ENCODE data around the gene MAP2K1. TPM values are rescaled to one million over a fixed set of nuclear protein-coding genes. Genes with fewer than 3 reads are reported as not detected.

Gene MAP2K1
- total and polyA plus RNA-seq, 9 of the 15 experiments (the other 6 are each of a cell fraction or from before 2014, with no cell fraction given): 7.5 to 58.3 (median 30.0) TPM

- TF ChIP-seq ZNF354B (CRISPR knock-in tag; IDR thresholded peaks at IDR 0.05) (no peak), NFE2 (IDR thresholded peaks at IDR 0.05; ENCODE audit: low read depth) (no peak), ZNF277 (CRISPR knock-in tag; IDR thresholded peaks at IDR 0.05; ENCODE audit: borderline replicate concordance) (no peak), CREM (IDR thresholded peaks at IDR 0.05; ENCODE audit: low read depth) (peak; percentile 95), NONO (IDR thresholded peaks at IDR 0.05; ENCODE audit: low read depth in 2 of 2, low read length in 1 of 2) (no peak), ZBTB8A (IDR thresholded peaks at IDR 0.05; ENCODE audit: partially characterized antibody) (no peak), HLTF (IDR thresholded peaks at IDR 0.05) (peak; percentile 28; the same call in 1 of the 2 replicates), HMGXB4 (CRISPR knock-in tag; IDR thresholded peaks at IDR 0.05) (no peak), CBX5 (IDR thresholded peaks at IDR 0.05; ENCODE audit: borderline replicate concordance, low read depth) (no peak), IRF1 (CRISPR knock-in tag; IDR thresholded peaks at IDR 0.05; ENCODE audit: borderline replicate concordance) (no peak), POLR2A (conservative IDR thresholded peaks at IDR 0.05) (peak; percentile 98), NR4A1 (CRISPR knock-in tag; IDR thresholded peaks at IDR 0.05) (no peak), NR4A1 (tag; IDR thresholded peaks at IDR 0.05) (no peak), ZNF24 (IDR thresholded peaks at IDR 0.05) (no peak; the same call in 1 of the 2 replicates), SMAD1 (IDR thresholded peaks at IDR 0.05; ENCODE audit: low read depth, low read length, partially characterized antibody) (no peak), RFX7 (CRISPR knock-in tag; IDR thresholded peaks at IDR 0.05) (no peak), FOXK1 (CRISPR knock-in tag; IDR thresholded peaks at IDR 0.05; ENCODE audit: borderline replicate concordance) (no peak)
- TF ChIP-seq, protein P1, sequence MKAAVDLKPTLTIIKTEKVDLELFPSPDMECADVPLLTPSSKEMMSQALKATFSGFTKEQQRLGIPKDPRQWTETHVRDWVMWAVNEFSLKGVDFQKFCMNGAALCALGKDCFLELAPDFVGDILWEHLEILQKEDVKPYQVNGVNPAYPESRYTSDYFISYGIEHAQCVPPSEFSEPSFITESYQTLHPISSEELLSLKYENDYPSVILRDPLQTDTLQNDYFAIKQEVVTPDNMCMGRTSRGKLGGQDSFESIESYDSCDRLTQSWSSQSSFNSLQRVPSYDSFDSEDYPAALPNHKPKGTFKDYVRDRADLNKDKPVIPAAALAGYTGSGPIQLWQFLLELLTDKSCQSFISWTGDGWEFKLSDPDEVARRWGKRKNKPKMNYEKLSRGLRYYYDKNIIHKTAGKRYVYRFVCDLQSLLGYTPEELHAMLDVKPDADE (conservative IDR thresholded peaks at IDR 0.05; ENCODE audit: control insufficient read depth, low read depth, low read length): no peak; the same call in 1 of the 2 replicates
- TF ChIP-seq, protein P2, sequence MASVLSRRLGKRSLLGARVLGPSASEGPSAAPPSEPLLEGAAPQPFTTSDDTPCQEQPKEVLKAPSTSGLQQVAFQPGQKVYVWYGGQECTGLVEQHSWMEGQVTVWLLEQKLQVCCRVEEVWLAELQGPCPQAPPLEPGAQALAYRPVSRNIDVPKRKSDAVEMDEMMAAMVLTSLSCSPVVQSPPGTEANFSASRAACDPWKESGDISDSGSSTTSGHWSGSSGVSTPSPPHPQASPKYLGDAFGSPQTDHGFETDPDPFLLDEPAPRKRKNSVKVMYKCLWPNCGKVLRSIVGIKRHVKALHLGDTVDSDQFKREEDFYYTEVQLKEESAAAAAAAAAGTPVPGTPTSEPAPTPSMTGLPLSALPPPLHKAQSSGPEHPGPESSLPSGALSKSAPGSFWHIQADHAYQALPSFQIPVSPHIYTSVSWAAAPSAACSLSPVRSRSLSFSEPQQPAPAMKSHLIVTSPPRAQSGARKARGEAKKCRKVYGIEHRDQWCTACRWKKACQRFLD (CRISPR knock-in tag; IDR thresholded peaks at IDR 0.05): 0 out of 2 replicates have a peak, but pooled peaks have one; percentile 20
- TF ChIP-seq, protein P3, sequence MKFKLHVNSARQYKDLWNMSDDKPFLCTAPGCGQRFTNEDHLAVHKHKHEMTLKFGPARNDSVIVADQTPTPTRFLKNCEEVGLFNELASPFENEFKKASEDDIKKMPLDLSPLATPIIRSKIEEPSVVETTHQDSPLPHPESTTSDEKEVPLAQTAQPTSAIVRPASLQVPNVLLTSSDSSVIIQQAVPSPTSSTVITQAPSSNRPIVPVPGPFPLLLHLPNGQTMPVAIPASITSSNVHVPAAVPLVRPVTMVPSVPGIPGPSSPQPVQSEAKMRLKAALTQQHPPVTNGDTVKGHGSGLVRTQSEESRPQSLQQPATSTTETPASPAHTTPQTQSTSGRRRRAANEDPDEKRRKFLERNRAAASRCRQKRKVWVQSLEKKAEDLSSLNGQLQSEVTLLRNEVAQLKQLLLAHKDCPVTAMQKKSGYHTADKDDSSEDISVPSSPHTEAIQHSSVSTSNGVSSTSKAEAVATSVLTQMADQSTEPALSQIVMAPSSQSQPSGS (CRISPR knock-in tag; IDR thresholded peaks at IDR 0.05): no peak
Measured at GRCh38 chr15:66356359-66357236, 30.1 kb upstream of the MAP2K1 start, which contains the start of gene TIPIN (continued).
